Tongue (tissue), 2 donors: ENCODE data around the gene SMARCC1. TPM values are rescaled to one million over a fixed set of nuclear protein-coding genes. Genes with fewer than 3 reads are reported as not detected.
"Not testable (repeated sequence)": the region's sequence is repeated elsewhere in the genome, so short reads cannot be mapped to it uniquely, and the experiment has no call there.

Source experiments
- DNase-seq: peaks from one replicate; pipeline ENCODE4 v3.0.0-alpha.2; 2015
- total RNA-seq: library from RNA; depleted of rRNA; stranded (reverse); fragments of >200 nt; gene quantifications from one replicate; pipeline ENCODE4 v1.2.3, GENCODE V29; 2014

SMARCC1 gene
- 58.4 TPM for total RNA-seq

DNA sequence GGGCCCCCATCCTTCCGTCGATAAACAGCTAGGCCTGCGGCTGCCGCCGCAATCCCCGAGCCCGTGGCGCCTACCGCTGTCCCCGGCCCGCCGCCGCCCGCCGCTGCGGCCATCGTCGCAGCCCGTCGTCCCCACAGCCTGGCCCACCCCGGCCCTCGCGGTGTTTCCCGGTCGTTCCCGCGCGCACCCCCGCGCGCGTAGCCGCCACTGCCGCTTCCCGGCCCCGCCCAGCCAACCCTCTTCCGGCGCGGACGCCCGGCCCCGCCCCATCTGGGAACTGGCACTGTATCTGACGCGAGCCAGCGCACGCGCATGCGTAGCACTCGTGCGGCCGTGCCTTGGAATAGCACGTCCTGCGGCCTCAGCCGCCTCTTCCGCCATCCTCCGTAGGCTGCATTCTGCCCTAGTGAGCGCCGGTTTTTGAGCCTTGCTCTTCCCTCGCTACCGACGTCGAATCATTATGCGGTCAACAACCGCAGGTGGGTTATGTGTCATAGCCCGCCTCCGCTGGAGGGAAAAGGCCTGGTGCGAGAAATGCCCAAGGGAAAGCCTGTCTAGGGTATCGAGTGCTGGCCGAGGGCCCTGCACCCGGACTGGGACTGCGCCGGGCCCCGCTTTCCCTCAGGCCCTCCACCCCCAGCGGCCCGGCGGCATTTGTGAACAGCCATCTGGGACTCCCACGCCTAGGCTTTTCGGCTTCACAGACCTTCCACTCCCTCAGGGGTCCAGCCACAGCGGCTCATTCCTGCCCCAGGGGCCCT, at the start of gene SMARCC1:
TSS of gene SMARCC1 (minus strand) at position 209 of the 761 bp plus-strand sequence. CDS start at position 113, 96 bp downstream.
- DNase-seq, result peak; percentile 99

GRCh38 chr3:47829482-47829881, 47.8 kb upstream of the SMARCC1 start:
- not testable (repeated sequence) for DNase-seq

GRCh38 chr3:47825590-47825989, 43.9 kb upstream of the SMARCC1 start:
- DNase-seq, result no peak

DNA sequence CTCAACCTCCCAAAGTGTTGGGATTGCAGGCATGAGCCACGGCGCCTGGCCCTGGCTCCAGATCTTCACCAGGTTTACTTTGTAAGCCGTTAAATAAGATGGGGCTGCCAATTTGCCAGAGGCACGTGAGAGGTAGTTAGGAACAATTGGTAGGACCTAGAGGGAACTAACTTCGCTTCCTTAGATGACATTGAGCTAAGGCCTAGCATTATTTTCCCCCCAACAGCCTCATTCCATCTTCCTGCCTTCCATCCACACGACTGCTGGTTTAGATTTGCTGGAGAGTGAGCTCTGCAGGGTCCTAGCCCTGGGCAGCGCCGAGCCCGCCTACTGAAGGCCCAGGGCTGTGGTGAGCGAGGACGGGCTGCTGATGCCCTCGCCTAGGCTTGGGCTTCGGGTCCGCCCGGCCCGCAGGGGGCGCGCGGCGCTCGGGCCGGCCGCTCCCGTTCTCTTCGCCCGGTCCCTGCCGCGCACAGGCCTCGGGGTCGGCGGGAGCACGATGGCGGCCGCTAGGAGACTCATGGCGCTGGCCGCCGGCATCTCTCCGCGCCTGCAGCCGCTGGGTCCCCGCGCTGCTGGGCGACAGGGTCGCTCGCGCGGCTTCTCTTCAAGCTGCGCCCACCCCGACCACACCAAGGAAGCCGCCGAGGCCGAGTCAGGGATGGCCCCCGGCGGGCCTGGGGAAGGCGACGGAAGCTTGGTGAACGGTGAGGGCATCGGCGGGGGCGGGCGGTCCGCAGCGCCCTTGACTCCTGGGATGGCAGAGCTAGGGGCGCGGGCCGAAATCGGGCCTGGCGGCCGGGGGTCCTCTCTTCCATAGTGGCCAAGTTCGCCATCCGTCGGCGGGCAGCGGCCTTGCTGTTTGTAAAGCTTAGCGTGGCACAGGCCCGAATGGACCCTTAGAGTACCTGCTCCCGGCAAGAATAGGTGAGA, 43.1 kb upstream of the SMARCC1 start:
- peak; percentile 89 for DNase-seq

GRCh38 chr3:47817609-47818008, 35.9 kb upstream of the SMARCC1 start:
- DNase-seq, result no peak

- DNase-seq, result no peak
Observed at GRCh38 chr3:47813551-47814177, 32.0 kb upstream of the SMARCC1 start.

DNA sequence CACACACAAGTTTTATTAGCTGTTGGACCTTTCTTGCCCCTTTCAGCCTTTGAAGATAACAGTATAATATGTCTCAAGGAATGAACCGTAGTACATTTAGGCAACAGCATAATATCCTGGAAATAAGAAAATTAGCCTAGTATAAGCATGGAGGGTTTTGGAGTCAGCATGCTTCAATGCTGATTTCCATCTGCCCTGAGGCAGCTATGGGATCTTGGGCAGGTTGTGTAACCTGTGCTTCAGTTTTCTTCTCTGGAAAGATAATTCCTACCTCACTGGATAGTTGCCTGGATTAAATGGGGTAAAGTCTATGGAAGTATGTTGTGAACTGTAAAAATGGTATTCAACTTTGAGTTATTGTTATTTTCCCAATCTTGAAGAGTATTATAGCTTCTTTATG, 22.9 kb upstream of the SMARCC1 start:
- DNase-seq, result no peak

DNA sequence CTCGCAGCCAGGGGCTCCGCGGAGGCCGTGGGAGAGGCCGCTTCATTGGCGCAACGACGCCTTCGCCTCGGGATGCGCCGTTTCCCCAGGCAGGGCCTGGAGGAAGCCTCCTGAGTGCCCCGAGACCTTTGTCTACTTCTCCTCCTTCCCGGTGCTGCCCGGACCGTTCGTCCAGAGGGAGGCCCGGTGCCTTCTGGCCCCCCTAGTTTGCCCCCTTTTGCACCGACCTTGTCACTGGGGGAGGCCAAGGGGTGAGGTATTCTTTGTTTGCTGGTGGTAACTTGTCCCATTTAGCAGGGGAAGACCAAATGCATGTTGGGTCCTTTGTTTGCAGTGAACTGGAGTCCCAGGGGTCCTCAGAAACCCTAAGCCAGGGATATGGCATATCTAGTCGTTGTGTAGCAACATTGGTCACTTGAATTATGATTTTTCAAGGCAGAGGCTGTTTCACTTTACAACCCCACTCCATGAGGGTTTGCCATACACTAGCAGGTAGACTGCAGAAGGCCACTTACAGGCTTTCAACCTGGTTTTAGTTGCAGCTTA, 21.9 kb upstream of the SMARCC1 start:
- no peak for DNase-seq

GRCh38 chr3:47802734-47803479, 21.2 kb upstream of the SMARCC1 start, which contains the start of gene DHX30:
DHX30 (plus strand) TSS chr3:47803138; CDS start chr3:47810684, 7,546 bp downstream.
- peak; percentile 94 for DNase-seq

DNA sequence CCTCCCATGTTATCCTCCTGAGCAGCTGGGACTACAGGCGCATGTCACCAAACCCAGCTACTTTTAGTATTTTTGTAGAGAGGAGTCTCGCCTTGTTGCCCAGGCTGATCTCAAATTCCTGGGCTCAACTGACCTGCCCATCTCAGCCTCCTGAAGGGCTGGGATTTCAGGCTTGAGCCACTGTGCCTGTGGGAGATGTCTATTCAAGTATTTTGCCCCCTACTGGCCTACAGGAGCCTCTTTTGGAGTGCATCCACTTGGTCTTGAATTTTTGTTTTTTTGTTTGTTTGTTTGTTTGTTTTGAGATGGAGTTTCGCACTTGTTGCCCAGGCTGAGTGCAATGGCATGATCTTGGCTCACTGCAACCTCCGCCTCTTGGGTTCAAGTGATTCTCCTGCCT, 18.0 kb upstream of the SMARCC1 start:
- no peak for DNase-seq

DNA sequence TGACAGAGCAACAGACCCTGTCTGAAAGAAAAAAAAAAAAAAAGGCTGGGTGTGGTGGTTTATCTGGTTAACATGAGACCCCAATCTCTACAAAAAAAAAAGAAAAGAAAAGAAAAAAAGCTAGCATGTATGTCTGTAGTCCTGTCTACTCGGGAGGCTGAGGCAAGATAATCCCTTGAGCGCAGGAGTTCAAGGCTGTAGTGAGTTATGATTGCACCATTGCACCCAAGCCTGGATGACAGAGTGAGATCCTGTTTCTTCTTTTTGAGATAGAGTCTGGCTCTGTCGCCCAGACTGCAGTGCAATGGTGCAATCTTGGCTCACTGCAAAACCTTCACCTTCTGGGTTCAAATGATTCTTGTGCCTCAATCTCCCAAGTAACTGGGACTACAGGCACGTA, 12.9 kb upstream of the SMARCC1 start:
- DNase-seq, result no peak

- no peak for DNase-seq
Observed at GRCh38 chr3:47792699-47793098, 11.0 kb upstream of the SMARCC1 start.

DNA sequence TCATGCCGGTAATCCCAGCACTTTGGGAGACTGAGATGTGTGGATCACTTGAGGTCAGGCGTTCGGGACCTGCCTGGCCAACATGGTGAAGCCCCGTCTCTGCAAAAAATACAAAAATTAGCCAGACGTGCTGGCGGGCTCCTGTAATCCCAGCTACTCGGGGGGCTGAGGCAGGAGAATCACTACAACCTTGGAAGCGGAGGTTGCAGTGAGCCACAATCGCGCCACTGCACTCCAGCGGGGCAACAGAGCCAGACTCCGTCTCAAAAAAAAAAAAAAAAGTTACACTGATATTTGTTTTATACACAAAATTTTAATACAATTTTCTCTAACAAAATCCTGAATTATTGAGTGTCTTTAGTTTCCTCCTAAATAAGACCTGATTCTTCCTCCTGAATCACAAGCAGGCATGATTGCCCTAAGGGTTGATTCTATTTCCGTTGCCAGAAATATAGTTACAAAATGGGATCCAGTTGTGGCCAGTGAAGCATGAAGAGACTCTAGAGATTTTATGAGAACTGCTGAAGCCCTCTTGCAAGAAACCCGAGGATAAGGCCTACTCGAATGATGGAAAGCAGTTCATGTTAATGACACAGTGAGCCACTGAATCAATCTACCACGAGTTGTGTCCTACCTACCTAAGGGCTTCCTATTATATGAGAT, 9.6 kb upstream of the SMARCC1 start:
- DNase-seq, result no peak

GRCh38 chr3:47783673-47784072, 2.0 kb upstream of the SMARCC1 start:
- no peak for DNase-seq

DNA sequence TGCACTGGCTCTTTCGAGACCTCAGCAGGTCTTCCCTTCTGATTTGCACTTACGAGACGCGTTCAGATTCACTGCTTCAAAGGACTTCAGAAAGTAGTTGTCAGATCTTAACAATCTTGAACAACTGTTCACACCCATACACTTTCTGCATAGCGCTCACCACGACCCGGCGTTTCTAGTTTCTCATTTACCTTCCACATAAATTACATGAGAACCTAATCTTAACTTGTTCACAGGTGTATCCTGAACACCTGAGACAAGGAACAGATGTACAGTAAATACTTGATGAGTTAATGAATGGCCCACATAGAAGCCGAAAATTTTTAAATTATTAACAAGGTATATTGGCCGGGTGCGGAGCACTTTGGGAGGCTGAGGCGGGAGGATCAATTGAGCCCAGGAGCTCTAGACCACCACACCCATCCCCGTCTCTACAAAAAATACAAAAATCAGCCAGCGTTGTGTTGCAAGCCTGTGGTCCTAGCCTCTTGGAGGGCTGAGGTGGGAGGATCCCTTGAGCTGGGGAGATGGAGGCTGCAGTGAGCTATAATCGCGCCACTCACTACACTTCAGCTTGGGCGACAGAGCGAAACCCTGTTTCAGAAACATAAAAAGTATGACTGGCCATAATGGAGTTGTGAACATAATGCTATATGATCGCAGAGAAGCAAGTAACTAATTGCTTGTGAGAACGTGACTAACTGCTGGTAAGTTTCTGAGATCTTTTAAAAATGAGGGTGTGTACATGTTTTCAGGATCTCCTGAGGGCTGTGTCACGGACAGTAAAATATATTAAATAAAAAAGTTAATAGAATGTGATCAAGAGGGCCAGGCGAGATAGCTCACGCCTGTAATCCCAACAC, 984 bp upstream of the SMARCC1 start:
- DNase-seq, result no peak

DNA sequence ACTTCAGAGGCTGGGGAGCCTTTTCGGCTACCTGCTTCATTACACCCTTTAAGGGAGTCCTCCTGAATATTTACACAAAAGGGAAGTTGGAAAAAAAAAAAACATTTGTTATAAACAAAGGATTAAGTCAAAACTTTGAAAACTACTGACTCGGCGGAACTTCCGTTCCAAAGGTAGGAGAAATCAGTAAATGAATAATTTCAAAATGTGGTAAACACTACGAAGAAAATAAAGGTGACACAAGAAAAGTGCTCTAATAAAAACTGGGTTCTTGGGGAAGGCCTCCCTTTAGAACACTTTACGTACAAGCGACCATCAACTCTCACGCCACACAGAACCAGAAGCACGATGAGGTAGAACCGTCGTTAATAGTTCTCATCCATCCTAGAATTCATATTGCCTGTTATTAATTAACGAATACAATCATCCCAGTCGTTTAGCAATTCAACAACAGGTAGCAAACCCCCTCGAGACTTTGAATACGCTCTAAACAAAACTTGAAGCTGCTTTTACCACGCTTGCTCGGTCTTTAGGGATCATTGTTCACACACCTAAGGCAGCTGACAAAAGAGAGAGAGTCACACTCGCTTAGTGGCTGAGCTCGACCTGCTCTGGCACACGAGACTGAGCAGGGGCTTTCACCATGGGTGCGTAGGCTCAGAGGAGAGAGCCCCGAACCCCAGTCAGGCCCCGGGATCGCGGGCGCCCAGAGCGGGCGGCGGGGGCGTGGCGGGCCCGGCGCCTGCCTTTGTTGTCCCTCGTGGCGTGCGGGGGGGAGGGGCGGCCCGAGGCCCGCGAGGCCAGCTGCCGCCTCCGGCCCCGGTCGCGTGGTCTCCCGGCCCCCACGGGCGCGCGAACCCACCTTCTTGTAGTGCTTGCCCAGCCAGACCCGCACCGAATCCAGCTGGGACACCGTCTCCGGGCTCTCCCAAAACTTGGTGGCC, 680 bp downstream of the SMARCC1 start:
- DNase-seq, result peak; percentile 73

GRCh38 chr3:47778746-47779145, 2.9 kb downstream of the SMARCC1 start:
- DNase-seq, result no peak

- no peak for DNase-seq
Observed at GRCh38 chr3:47772788-47773187, 8.9 kb downstream of the SMARCC1 start.

DNA sequence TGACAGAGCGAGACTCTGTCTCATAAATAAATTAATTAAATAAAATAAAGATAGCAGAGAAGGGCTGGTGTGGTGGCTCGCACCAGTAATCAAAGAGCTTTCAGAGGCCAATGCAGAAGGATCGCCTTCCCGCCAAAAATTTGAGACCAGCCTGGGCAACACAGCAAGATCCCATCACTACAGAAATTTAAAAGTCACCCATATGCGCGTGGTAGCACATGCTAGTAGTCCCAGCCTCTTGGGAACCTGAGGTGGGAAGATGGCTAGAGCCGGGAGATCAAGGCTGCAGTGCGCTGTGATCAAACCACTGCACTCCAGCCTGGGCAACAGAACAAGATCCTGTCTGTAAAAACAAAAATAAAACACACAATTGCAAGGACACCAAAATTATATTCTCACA, 9.6 kb downstream of the SMARCC1 start:
- no peak for DNase-seq
